HEK293 (cell line): Measurements from ENCODE around the gene GMDS.

Experiments
- CTCF ChIA-PET: fragments of 350-600 bp; formaldehyde crosslinking; extraction: SDS; loops from one replicate; lab custom pipeline; 2021; ENCODE audit warnings: antibody characterized with exemption; lab: Yijun Ruan, JAX
- POLR2A ChIA-PET: fragments of 300-600 bp; formaldehyde crosslinking; extraction: SDS; loops from one replicate; lab custom pipeline; 2020; ENCODE audit warnings: antibody characterized with exemption, inconsistent platforms; lab: Yijun Ruan, JAX
- H3K27ac ChIP-seq: fragments of 200-500 bp; sonication (Bioruptor generic); 2 replicates; pipeline ENCODE4 v1.5.1; 2014; ENCODE audit warnings: low read depth, low read length, control low read depth, inconsistent platforms; ENCODE audit errors: extremely low read depth
- H3K36me3 ChIP-seq, 2 experiments: fragments of 200-500 bp in 1 of 2; sonication (Bioruptor generic) in 1 of 2; 1 replicate in 1 of 2; 2 replicates in 1 of 2; pipeline ENCODE4 v1.5.1; 2014 to 2017; ENCODE audit warnings: inconsistent platforms in 2 of 2, low read length in 2 of 2; ENCODE audit not compliant: control insufficient read depth in 2 of 2, insufficient read depth in 1 of 2
- H3K4me1 ChIP-seq: fragments of 200-500 bp; sonication (Bioruptor generic); 2 replicates; pipeline ENCODE4 v1.5.1; 2014; ENCODE audit warnings: mild to moderate bottlenecking, low read length, inconsistent platforms; ENCODE audit not compliant: control insufficient read depth, insufficient read depth
- H3K4me3 ChIP-seq: 2 replicates; pipeline ENCODE4 v1.5.1; 2011; ENCODE audit warnings: low read depth, mild to moderate bottlenecking, control low read depth, low read length, moderate library complexity
- H3K9me3 ChIP-seq: fragments of 200-500 bp; sonication (Bioruptor generic); 2 replicates; pipeline ENCODE4 v1.5.1; 2014; ENCODE audit warnings: low read depth, low read length, inconsistent platforms; ENCODE audit not compliant: control insufficient read depth, insufficient read depth
- GFI1B ChIP-seq: fragments of 450-650 bp; formaldehyde crosslinking; IDR thresholded peaks from 2 replicates; pipeline ENCODE4 v1.5.1; 2016; ENCODE audit warnings: missing biosample characterization, missing genetic modification characterization
- GLI4 ChIP-seq: fragments of 450-650 bp; formaldehyde crosslinking; IDR thresholded peaks from 2 replicates; pipeline ENCODE4 v1.5.1; 2016; ENCODE audit warnings: missing biosample characterization, missing genetic modification characterization
- GLIS1 ChIP-seq: fragments of 450-650 bp; formaldehyde crosslinking; IDR thresholded peaks from 2 replicates; pipeline ENCODE4 v1.5.1; 2016; ENCODE audit warnings: missing biosample characterization, missing genetic modification characterization
- KLF1 ChIP-seq: fragments of 450-650 bp; formaldehyde crosslinking; IDR thresholded peaks from 2 replicates; pipeline ENCODE4 v1.5.1; 2016; ENCODE audit warnings: missing biosample characterization, missing genetic modification characterization
- KLF9 ChIP-seq: fragments of 450-650 bp; formaldehyde crosslinking; IDR thresholded peaks from 2 replicates; pipeline ENCODE4 v1.5.1; 2016; ENCODE audit warnings: missing biosample characterization, missing genetic modification characterization, low read depth
- RBAK ChIP-seq: fragments of 450-650 bp; formaldehyde crosslinking; IDR thresholded peaks from 2 replicates; pipeline ENCODE4 v1.5.1; 2016; ENCODE audit warnings: missing biosample characterization, missing genetic modification characterization
- SCRT1 ChIP-seq: fragments of 450-650 bp; formaldehyde crosslinking; IDR thresholded peaks from 2 replicates; pipeline ENCODE4 v1.5.1; 2016; ENCODE audit warnings: missing biosample characterization, missing genetic modification characterization, borderline replicate concordance
- TCF7L2 ChIP-seq: IDR thresholded peaks from 2 replicates; pipeline ENCODE4 v1.6.1; 2011; ENCODE audit warnings: low read depth, mild to moderate bottlenecking, inconsistent platforms, low read length, moderate library complexity, borderline replicate concordance
- YY1 ChIP-seq: fragments of 450-650 bp; formaldehyde crosslinking; IDR thresholded peaks from 2 replicates; pipeline ENCODE4 v1.5.1; 2018; ENCODE audit warnings: missing biosample characterization, missing genetic modification characterization
- ZBTB21 ChIP-seq: fragments of 450-650 bp; formaldehyde crosslinking; IDR thresholded peaks from 2 replicates; pipeline ENCODE4 v1.5.1; 2017; ENCODE audit warnings: missing biosample characterization, missing genetic modification characterization
- ZFP41 ChIP-seq: fragments of 450-650 bp; formaldehyde crosslinking; IDR thresholded peaks from 2 replicates; pipeline ENCODE4 v1.5.1; 2016; ENCODE audit warnings: missing biosample characterization, missing genetic modification characterization, borderline replicate concordance
- ZNF132 ChIP-seq: fragments of 450-650 bp; formaldehyde crosslinking; IDR thresholded peaks from 2 replicates; pipeline ENCODE4 v1.5.1; 2017; ENCODE audit warnings: missing biosample characterization, missing genetic modification characterization, borderline replicate concordance
- ZNF169 ChIP-seq: fragments of 450-650 bp; formaldehyde crosslinking; IDR thresholded peaks from 2 replicates; pipeline ENCODE4 v1.5.1; 2016; ENCODE audit warnings: missing biosample characterization, missing genetic modification characterization
- ZNF175 ChIP-seq: fragments of 450-650 bp; formaldehyde crosslinking; IDR thresholded peaks from 2 replicates; pipeline ENCODE4 v1.5.1; 2016; ENCODE audit warnings: missing biosample characterization, missing genetic modification characterization
- ZNF239 ChIP-seq: fragments of 450-650 bp; formaldehyde crosslinking; IDR thresholded peaks from 2 replicates; pipeline ENCODE4 v1.5.1; 2016; ENCODE audit warnings: missing biosample characterization, missing genetic modification characterization
- ZNF311 ChIP-seq: fragments of 450-650 bp; formaldehyde crosslinking; IDR thresholded peaks from 2 replicates; pipeline ENCODE4 v1.5.1; 2017; ENCODE audit warnings: missing biosample characterization, missing genetic modification characterization, borderline replicate concordance
- ZNF341 ChIP-seq: fragments of 450-650 bp; formaldehyde crosslinking; IDR thresholded peaks from 2 replicates; pipeline ENCODE4; 2016; ENCODE audit warnings: low read depth, missing biosample characterization, missing genetic modification characterization
- ZNF416 ChIP-seq: fragments of 450-650 bp; formaldehyde crosslinking; IDR thresholded peaks from 2 replicates; pipeline ENCODE4 v1.5.1; 2016; ENCODE audit warnings: missing biosample characterization, missing genetic modification characterization
- ZNF433 ChIP-seq: fragments of 450-650 bp; formaldehyde crosslinking; IDR thresholded peaks from 2 replicates; pipeline ENCODE4 v1.5.1; 2016; ENCODE audit warnings: missing biosample characterization, missing genetic modification characterization, low read depth
- ZNF596 ChIP-seq: fragments of 450-650 bp; IDR thresholded peaks from 2 replicates; pipeline ENCODE4 v1.5.0; 2018; ENCODE audit warnings: missing biosample characterization, mild to moderate bottlenecking, missing genetic modification characterization, moderate library complexity
- ZNF600 ChIP-seq: fragments of 450-650 bp; formaldehyde crosslinking; IDR thresholded peaks from 2 replicates; pipeline ENCODE4 v1.5.1; 2016; ENCODE audit warnings: missing biosample characterization, missing genetic modification characterization
- ZNF610 ChIP-seq: fragments of 450-650 bp; formaldehyde crosslinking; IDR thresholded peaks from 2 replicates; pipeline ENCODE4 v1.5.1; 2016; ENCODE audit warnings: missing biosample characterization, missing genetic modification characterization, borderline replicate concordance
- ZNF677 ChIP-seq: fragments of 450-650 bp; IDR thresholded peaks from 2 replicates; pipeline ENCODE4 v1.5.0; 2018; ENCODE audit warnings: missing biosample characterization, mild to moderate bottlenecking, missing genetic modification characterization, moderate library complexity
- ZNF830 ChIP-seq: fragments of 450-650 bp; IDR thresholded peaks from 2 replicates; pipeline ENCODE4 v1.5.0; 2018; ENCODE audit warnings: missing biosample characterization, missing genetic modification characterization, low read depth, mild to moderate bottlenecking, moderate library complexity
- TF ChIP-seq, protein P1 (sequence below): fragments of 450-650 bp; formaldehyde crosslinking; IDR thresholded peaks from 2 replicates; pipeline ENCODE4 v1.5.1; 2016; ENCODE audit warnings: missing biosample characterization, missing genetic modification characterization
- TF ChIP-seq, protein P2 (sequence below): fragments of 450-650 bp; formaldehyde crosslinking; IDR thresholded peaks from 2 replicates; pipeline ENCODE4 v1.5.1; 2016; ENCODE audit warnings: missing biosample characterization, missing genetic modification characterization
- TF ChIP-seq, protein P3 (sequence below): fragments of 450-650 bp; formaldehyde crosslinking; IDR thresholded peaks from 2 replicates; pipeline ENCODE4 v1.5.1; 2017; ENCODE audit warnings: missing biosample characterization, missing genetic modification characterization
- TF ChIP-seq, protein P4 (sequence below): fragments of 450-650 bp; formaldehyde crosslinking; IDR thresholded peaks from 2 replicates; pipeline ENCODE4 v1.5.1; 2016; ENCODE audit warnings: missing biosample characterization, missing genetic modification characterization
- TF ChIP-seq, protein P5 (sequence below): fragments of 450-650 bp; formaldehyde crosslinking; IDR thresholded peaks from 2 replicates; pipeline ENCODE4 v1.5.1; 2017; ENCODE audit warnings: missing biosample characterization, mild to moderate bottlenecking, missing genetic modification characterization, moderate library complexity

The GMDS gene

DNA sequence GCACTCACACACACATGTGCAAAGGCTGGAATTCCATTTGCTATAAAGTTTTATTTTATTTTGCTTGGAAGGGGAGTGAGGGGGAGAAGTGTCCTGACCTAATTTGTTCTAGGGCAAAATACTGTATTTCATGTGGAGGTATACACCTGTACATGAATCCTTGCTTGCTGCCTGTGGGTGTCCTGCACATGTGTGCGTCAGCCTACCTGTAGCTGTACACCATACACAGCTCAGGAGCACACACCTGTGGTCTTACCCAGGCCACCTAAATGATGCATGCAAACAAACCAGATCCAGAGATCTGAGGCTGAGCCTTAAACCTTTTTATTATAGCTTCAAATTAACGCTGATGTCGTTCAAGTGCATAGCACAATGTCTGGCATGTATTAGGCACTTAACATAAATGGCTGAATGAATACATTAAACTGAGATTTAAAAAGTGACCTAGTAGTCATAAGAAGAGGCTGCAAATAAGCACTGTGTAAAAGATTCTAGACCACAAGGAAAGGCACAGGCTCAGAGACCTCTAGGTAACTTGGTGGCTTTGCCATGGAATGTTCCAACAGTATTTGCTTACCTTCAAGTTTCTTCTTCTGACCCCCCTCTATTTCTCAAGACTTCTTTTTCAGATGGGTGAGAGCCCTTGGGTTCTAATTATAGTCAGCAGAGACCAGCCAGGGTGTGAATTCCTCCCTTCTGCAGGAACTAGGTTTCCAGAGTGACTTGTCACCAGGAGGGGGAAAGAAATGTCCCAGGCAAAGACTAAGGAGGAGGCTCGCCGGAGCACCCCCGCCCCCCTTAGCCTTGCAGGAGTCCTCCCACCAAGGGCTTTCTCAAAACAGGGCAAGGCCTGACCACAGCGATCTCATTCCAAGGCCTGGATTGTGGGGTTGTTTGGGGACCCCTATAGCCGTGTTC is 622.3 kb downstream of the GMDS start (continued):
- no peak for TF ChIP-seq ZNF677
- no peak for TF ChIP-seq ZNF600 (tag by site-specific recombination)
- TF ChIP-seq GLI4 (tag by site-specific recombination) = no peak
- TF ChIP-seq ZNF830 = no peak
- TF ChIP-seq ZNF433 (tag by site-specific recombination) = no peak
- peak; percentile 12; the same call in 1 of the 2 replicates for TF ChIP-seq GFI1B (tag by site-specific recombination)
- no peak for TF ChIP-seq ZNF341 (tag by site-specific recombination)
- TF ChIP-seq ZNF596 (tag by site-specific recombination) = no peak
- no peak for TF ChIP-seq ZNF416
- TF ChIP-seq, protein P1, sequence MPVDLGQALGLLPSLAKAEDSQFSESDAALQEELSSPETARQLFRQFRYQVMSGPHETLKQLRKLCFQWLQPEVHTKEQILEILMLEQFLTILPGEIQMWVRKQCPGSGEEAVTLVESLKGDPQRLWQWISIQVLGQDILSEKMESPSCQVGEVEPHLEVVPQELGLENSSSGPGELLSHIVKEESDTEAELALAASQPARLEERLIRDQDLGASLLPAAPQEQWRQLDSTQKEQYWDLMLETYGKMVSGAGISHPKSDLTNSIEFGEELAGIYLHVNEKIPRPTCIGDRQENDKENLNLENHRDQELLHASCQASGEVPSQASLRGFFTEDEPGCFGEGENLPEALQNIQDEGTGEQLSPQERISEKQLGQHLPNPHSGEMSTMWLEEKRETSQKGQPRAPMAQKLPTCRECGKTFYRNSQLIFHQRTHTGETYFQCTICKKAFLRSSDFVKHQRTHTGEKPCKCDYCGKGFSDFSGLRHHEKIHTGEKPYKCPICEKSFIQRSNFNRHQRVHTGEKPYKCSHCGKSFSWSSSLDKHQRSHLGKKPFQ (tag by site-specific recombination) = peak; percentile 66
- peak; percentile 31; the same call in 1 of the 2 replicates for TF ChIP-seq GLIS1 (tag by site-specific recombination)
- TF ChIP-seq, protein P2, sequence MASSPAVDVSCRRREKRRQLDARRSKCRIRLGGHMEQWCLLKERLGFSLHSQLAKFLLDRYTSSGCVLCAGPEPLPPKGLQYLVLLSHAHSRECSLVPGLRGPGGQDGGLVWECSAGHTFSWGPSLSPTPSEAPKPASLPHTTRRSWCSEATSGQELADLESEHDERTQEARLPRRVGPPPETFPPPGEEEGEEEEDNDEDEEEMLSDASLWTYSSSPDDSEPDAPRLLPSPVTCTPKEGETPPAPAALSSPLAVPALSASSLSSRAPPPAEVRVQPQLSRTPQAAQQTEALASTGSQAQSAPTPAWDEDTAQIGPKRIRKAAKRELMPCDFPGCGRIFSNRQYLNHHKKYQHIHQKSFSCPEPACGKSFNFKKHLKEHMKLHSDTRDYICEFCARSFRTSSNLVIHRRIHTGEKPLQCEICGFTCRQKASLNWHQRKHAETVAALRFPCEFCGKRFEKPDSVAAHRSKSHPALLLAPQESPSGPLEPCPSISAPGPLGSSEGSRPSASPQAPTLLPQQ (tag by site-specific recombination) = no peak
- TF ChIP-seq, protein P3, sequence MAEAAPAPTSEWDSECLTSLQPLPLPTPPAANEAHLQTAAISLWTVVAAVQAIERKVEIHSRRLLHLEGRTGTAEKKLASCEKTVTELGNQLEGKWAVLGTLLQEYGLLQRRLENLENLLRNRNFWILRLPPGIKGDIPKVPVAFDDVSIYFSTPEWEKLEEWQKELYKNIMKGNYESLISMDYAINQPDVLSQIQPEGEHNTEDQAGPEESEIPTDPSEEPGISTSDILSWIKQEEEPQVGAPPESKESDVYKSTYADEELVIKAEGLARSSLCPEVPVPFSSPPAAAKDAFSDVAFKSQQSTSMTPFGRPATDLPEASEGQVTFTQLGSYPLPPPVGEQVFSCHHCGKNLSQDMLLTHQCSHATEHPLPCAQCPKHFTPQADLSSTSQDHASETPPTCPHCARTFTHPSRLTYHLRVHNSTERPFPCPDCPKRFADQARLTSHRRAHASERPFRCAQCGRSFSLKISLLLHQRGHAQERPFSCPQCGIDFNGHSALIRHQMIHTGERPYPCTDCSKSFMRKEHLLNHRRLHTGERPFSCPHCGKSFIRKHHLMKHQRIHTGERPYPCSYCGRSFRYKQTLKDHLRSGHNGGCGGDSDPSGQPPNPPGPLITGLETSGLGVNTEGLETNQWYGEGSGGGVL (tag by site-specific recombination) = peak; percentile 71
- TF ChIP-seq SCRT1 = peak; percentile 97; the same call in 1 of the 2 replicates
- TF ChIP-seq RBAK (tag by site-specific recombination) = no peak

DNA sequence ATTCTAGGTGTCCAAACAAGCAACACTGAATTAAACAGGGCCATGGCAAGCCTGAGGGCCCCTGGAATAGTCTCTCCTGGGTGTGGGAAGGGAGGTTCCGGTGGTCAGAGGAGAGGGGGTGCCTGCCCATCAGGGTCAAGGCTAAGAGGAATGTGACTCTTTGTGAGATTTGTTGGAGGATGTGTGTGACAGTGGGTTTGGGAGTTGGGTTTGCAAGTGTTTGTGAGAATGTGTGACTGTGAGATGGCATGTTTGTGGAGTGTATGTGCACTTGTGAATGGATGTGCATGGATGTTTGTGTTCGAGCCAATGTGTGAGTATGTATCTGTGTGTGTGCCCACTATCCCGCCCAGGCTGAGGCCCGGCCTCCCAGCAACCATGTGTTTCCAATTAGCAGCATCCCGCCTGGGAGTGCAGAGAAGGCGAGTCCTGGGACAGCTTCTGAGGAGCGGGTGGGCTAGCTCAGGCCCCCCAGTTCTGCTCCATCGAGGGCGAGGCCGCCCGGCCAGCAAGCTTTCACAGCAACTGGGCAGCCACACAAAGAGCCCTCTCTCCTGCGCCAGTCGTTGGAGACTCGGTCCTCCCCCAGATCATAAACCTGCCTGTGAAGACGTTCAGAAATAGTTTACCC is 623.1 kb downstream of the GMDS start:
- ChIA-PET POLR2A (no interaction called here), CTCF (no interaction called here)
- Histone ChIP-seq H3K4me3 (no peak overlapping the region), H3K4me1 (peaks cover 32% of the 10 kb centered on the region), H3K27ac (no peak overlapping the region), H3K36me3 (peaks cover 0 to 23% of the 10 kb centered on the region in 2 experiments; a peak in 1 of 3 replicates), H3K9me3 (no peaks in the 10 kb centered on the region)
- TF ChIP-seq ZFP41 (tag by site-specific recombination) = no peak
- TF ChIP-seq ZNF175 (tag by site-specific recombination) = no peak
- TF ChIP-seq ZNF311 (tag by site-specific recombination) = no peak
- TF ChIP-seq ZBTB21 = no peak
- TF ChIP-seq ZNF169 = no peak
- TF ChIP-seq ZNF610 (tag by site-specific recombination) = no peak
- no peak for TF ChIP-seq ZNF132 (tag by site-specific recombination)
- no peak for TF ChIP-seq YY1
- TF ChIP-seq KLF1 (tag by site-specific recombination) = peak; percentile 29; the same call in 1 of the 2 replicates
- TF ChIP-seq ZNF239 = no peak
- TF ChIP-seq TCF7L2 = no peak
- TF ChIP-seq, protein P4, sequence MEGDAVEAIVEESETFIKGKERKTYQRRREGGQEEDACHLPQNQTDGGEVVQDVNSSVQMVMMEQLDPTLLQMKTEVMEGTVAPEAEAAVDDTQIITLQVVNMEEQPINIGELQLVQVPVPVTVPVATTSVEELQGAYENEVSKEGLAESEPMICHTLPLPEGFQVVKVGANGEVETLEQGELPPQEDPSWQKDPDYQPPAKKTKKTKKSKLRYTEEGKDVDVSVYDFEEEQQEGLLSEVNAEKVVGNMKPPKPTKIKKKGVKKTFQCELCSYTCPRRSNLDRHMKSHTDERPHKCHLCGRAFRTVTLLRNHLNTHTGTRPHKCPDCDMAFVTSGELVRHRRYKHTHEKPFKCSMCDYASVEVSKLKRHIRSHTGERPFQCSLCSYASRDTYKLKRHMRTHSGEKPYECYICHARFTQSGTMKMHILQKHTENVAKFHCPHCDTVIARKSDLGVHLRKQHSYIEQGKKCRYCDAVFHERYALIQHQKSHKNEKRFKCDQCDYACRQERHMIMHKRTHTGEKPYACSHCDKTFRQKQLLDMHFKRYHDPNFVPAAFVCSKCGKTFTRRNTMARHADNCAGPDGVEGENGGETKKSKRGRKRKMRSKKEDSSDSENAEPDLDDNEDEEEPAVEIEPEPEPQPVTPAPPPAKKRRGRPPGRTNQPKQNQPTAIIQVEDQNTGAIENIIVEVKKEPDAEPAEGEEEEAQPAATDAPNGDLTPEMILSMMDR (tag by site-specific recombination) = no peak
- TF ChIP-seq, protein P5, sequence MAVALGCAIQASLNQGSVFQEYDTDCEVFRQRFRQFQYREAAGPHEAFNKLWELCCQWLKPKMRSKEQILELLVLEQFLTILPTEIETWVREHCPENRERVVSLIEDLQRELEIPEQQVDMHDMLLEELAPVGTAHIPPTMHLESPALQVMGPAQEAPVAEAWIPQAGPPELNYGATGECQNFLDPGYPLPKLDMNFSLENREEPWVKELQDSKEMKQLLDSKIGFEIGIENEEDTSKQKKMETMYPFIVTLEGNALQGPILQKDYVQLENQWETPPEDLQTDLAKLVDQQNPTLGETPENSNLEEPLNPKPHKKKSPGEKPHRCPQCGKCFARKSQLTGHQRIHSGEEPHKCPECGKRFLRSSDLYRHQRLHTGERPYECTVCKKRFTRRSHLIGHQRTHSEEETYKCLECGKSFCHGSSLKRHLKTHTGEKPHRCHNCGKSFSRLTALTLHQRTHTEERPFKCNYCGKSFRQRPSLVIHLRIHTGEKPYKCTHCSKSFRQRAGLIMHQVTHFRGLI = no peak
- TF ChIP-seq KLF9 = no peak
